HT1080 (cell line): ENCODE results near the gene FARS2. TPM values are rescaled to one million over a fixed set of nuclear protein-coding genes. Genes with fewer than 3 reads are reported as not detected.

Source experiments
- DNase-seq: peaks from one replicate; pipeline ENCODE4 v3.0.0-alpha.2; 2015; ENCODE audit warnings: low read depth
- total RNA-seq: library from RNA; depleted of rRNA; stranded (reverse); fragments of >200 nt; shearing (Covaris generic); gene quantifications from 2 replicates; pipeline ENCODE4 v1.2.3, GENCODE V29; 2014

FARS2 gene
- total RNA-seq, 1 experiment from 2014 or later: 19.2 TPM

- DNase-seq: no peak
Measured at GRCh38 chr6:5366941-5367340, 105.6 kb downstream of the FARS2 start.

- no peak for DNase-seq
Measured at GRCh38 chr6:5367510-5367909, 106.2 kb downstream of the FARS2 start.

- DNase-seq: no peak
Measured at GRCh38 chr6:5373430-5373829, 112.1 kb downstream of the FARS2 start.

GRCh38 chr6:5378331-5378730 is 117.0 kb downstream of the FARS2 start:
- no peak for DNase-seq

- peak; percentile 53 for DNase-seq
Measured at GRCh38 chr6:5379647-5380242, 118.4 kb downstream of the FARS2 start.

GRCh38 chr6:5383856-5384255 is 122.5 kb downstream of the FARS2 start:
- no peak for DNase-seq

GRCh38 chr6:5384276-5384675 is 123.0 kb downstream of the FARS2 start:
- no peak for DNase-seq

GRCh38 chr6:5388326-5388725 is 127.0 kb downstream of the FARS2 start:
- no peak for DNase-seq

- DNase-seq: no peak
Measured at GRCh38 chr6:5389086-5389745, 127.9 kb downstream of the FARS2 start.

- no peak for DNase-seq
Measured at GRCh38 chr6:5390177-5390576, 128.9 kb downstream of the FARS2 start.

- DNase-seq: no peak
Measured at GRCh38 chr6:5394280-5394679, 133.0 kb downstream of the FARS2 start.

GRCh38 chr6:5395719-5396118 is 134.4 kb downstream of the FARS2 start:
- DNase-seq: no peak

- DNase-seq: peak; percentile 29
Measured at GRCh38 chr6:5398530-5398929, 137.2 kb downstream of the FARS2 start.

GRCh38 chr6:5399391-5399790 is 138.1 kb downstream of the FARS2 start:
- DNase-seq: no peak

GRCh38 chr6:5401845-5402738 is 140.8 kb downstream of the FARS2 start:
- peak; percentile 23 for DNase-seq

GRCh38 chr6:5403076-5403475 is 141.8 kb downstream of the FARS2 start:
- no peak for DNase-seq

GRCh38 chr6:5403609-5404008 is 142.3 kb downstream of the FARS2 start:
- no peak for DNase-seq

- DNase-seq: no peak
Measured at GRCh38 chr6:5405976-5406375, 144.7 kb downstream of the FARS2 start.

- DNase-seq: no peak
Measured at GRCh38 chr6:5411414-5411813, 150.1 kb downstream of the FARS2 start.

GRCh38 chr6:5412017-5412416 is 150.7 kb downstream of the FARS2 start:
- DNase-seq: no peak

GRCh38 chr6:5412663-5413062 is 151.3 kb downstream of the FARS2 start:
- DNase-seq: no peak

- DNase-seq: no peak
Measured at GRCh38 chr6:5416250-5416649, 154.9 kb downstream of the FARS2 start.
